Adrenal gland (tissue), 12 donors: ENCODE measurements around the gene APLNR. TPM values are rescaled to one million over a fixed set of nuclear protein-coding genes. Genes with fewer than 3 reads are reported as not detected.

Experiments used
- DNase-seq, 7 donors: peaks; one replicate each; pipeline ENCODE4 v3.0.0-alpha.2; 2019 to 2020
- H3K27ac ChIP-seq, 5 donors: fragments of 200-600 bp; sonication (generic) in 4 of 5; 1 replicate in 3 of 5; 2 replicates in 2 of 5; pipeline versions ENCODE4 v1.5.1 to v1.8.0; 2016 to 2020; ENCODE audit warnings: mild to moderate bottlenecking in 1 of 5
- H3K27me3 ChIP-seq: fragments of 200-600 bp; 2 replicates; pipeline ENCODE4 v1.8.0; 2021
- H3K36me3 ChIP-seq, 2 donors: fragments of 200-600 bp; replicated peaks in 1 of 2; 1 replicate in 1 of 2; 2 replicates in 1 of 2; pipeline versions ENCODE4 v1.5.1 to v1.8.0; 2018 to 2022
- H3K4me1 ChIP-seq, 2 donors: fragments of 200-600 bp; replicated peaks in 1 of 2; 1 replicate in 1 of 2; 2 replicates in 1 of 2; pipeline versions ENCODE4 v1.5.1 to v1.8.0; 2018 to 2021
- H3K4me3 ChIP-seq, 4 donors: fragments of 200-600 bp; sonication (generic) in 3 of 4; one replicate each; pipeline ENCODE4 v1.5.1; 2016 to 2018
- H3K9me3 ChIP-seq, 3 donors: fragments of 200-600 bp; sonication (generic) in 1 of 3; replicated peaks in 1 of 3; 1 replicate in 2 of 3; 2 replicates in 1 of 3; pipeline versions ENCODE4 v1.5.1 to v1.8.0; 2016 to 2021
- POLR2A ChIP-seq, 2 donors: fragments of 450-650 bp; IDR thresholded peaks; one replicate each; pipeline ENCODE4 v1.6.1; 2017; ENCODE audit warnings: antibody characterized with exemption in 2 of 2, mild to moderate bottlenecking in 2 of 2, moderate library complexity in 1 of 2
- WGBS, 4 donors: extraction: QIAGEN DNeasy Blood & Tissue Kit in 2 of 4; methylation state at CpG; one replicate each; pipeline versions ENCODE4 v1.1.5 to v1.1.7; 2013 to 2017; 5-methylcytosine and 5-hydroxymethylcytosine counted together
- intact Hi-C, 2 donors: fragments of 100-400 bp; cut with DNase I; formaldehyde crosslinking; loops; one replicate each; pipeline versions ENCODE4 v1.14.1 to v1.15.0; 2022 to 2023
- polyA plus RNA-seq, 3 donors: library from polyadenylated mRNA; stranded (reverse); fragments of 200-250 nt in 2 of 3; fragments of 350-450 nt in 1 of 3; fragmentation: Illumina TruSeq in 1 of 3; extraction: RNeasy Lipid Tissue Mini Kit (QIAGEN cat#74804) in 1 of 3; gene quantifications; one replicate each; pipeline ENCODE4 v1.2.3, GENCODE V29; 2013 to 2014
- total RNA-seq, 9 donors: library from RNA; depleted of rRNA in 4 of 9; stranded (reverse); fragments of >200 nt in 4 of 9; fragments of 120-200 nt in 1 of 9; fragmentation: NEBNext Ultra II Directional in 1 of 9; extraction: Animal tissue kit (Norgen Biotek cat#: 25700) in 1 of 9; gene quantifications; one replicate each; pipeline versions ENCODE4 v1.1.0 to v1.2.4, GENCODE V29; 2013 to 2023
- TF ChIP-seq, protein P1 (sequence below), 6 experiments: fragments of 450-650 bp in 4 of 6; fragments of 200-600 bp in 2 of 6; sonication (generic) in 1 of 6; IDR thresholded peaks; 1 replicate in 5 of 6; 2 replicates in 1 of 6; pipeline versions ENCODE4 v1.5.1 to v1.8.0; 2016 to 2021; ENCODE audit warnings: antibody characterized with exemption in 6 of 6, mild to moderate bottlenecking in 2 of 6, moderate library complexity in 1 of 6
- donor health status: healthy with polysubstance abuse.
- donor health status: Bipolar disorder and iron deficiency.
- donor health status: DM: yes; HTN: yes; CAD: no.
- donor health status: DM: no; HTN: no; CAD: no.
- donor health status: DM: no; HTN: no; CAD: no.
- donor health status: DM: yes; HTN: yes; CAD: no.

Gene APLNR
- total and polyA plus RNA-seq, 12 donors = 1.1 to 30.1 (median 5.0) TPM

DNA sequence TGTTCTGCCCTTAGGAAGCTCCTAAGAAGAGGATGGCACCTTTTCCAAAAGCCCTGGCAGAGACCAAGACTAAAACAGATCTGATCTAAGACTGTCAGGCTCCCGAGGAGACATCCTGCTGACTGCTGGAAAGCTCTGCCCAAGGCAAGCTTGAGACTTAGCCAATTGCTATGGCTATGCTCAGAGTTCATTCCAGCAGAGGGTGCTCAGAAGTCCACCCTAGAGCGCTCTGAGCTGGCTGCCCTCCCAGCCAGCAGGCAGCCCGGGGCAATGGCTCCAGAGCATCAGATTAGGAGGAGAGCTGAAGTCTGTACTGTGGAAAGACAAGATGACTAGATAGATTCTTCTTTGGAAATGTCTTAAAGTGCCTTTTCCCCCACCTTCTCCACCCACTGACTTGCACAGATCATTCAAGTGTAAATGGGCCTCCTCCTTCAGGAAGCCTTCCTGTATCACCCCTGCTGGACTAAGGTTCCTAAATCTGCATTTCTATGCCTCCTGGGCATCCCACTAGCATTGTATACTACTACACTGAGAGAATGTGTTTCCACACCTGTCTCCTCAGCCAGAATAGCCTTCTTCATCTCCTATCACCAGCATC lies 31.9 kb downstream of the APLNR start:
- no peaks in the 10 kb centered on the region for H3K9me3 ChIP-seq
- H3K4me1 ChIP-seq = no peaks in the 10 kb centered on the region
- H3K27ac ChIP-seq = peak overlapping the region in 1 of 5 donors; percentile 22
- H3K27me3 ChIP-seq = no peaks in the 10 kb centered on the region
- H3K4me3 ChIP-seq = no peak overlapping the region
- intact Hi-C loops = no loop called here
- 32 to 51% (median 34%) methylated on average over 3 of the region's 3 CpGs for WGBS, 4 donors
- DNase-seq = peak in 1 of 7 donors; percentile 35
- no peak for TF ChIP-seq POLR2A (IDR thresholded peaks at IDR 0.05)
- H3K36me3 ChIP-seq = no peaks in the 10 kb centered on the region

DNA sequence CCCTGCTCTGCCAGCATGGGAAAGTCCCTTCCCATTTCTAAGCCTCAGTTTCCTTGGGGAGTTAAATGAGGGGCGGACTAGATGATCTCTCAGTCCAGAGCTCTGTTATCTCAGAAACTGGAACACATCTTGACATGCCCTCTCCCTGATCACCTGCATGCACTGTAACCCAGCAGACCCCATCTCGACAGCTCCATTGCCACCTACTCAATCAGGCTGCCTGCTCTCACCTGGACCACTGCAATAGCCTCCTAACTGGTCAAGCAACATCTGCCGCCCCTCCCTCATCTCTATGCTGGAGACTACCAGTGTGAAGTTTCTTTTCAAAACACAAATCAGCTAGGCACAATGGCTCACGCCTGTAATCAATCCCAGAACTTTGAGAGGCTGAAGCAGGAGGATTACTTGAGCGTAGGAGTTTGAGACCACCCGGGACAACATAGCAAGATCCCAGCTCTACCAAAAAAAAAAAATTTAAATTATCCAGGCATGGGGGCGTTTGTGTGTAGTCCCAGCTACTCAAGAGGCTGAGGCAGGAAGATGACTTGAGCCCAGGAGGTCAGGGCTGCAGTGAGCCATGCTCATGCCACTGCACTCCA lies 33.1 kb downstream of the APLNR start:
- peak overlapping the region in 1 of 5 donors; percentile 32 for H3K27ac ChIP-seq
- no peak overlapping the region for H3K4me3 ChIP-seq
- intact Hi-C loops = no loop called here
- H3K27me3 ChIP-seq = no peaks in the 10 kb centered on the region
- H3K4me1 ChIP-seq = no peaks in the 10 kb centered on the region
- no peaks in the 10 kb centered on the region for H3K36me3 ChIP-seq
- DNase-seq = no peak
- 43 to 58% (median 55%) methylated on average over 6 to 7 of the region's 7 CpGs for WGBS, 4 donors
- no peaks in the 10 kb centered on the region for H3K9me3 ChIP-seq
- TF ChIP-seq POLR2A (IDR thresholded peaks at IDR 0.05) = no peak
- TF ChIP-seq, protein P1, sequence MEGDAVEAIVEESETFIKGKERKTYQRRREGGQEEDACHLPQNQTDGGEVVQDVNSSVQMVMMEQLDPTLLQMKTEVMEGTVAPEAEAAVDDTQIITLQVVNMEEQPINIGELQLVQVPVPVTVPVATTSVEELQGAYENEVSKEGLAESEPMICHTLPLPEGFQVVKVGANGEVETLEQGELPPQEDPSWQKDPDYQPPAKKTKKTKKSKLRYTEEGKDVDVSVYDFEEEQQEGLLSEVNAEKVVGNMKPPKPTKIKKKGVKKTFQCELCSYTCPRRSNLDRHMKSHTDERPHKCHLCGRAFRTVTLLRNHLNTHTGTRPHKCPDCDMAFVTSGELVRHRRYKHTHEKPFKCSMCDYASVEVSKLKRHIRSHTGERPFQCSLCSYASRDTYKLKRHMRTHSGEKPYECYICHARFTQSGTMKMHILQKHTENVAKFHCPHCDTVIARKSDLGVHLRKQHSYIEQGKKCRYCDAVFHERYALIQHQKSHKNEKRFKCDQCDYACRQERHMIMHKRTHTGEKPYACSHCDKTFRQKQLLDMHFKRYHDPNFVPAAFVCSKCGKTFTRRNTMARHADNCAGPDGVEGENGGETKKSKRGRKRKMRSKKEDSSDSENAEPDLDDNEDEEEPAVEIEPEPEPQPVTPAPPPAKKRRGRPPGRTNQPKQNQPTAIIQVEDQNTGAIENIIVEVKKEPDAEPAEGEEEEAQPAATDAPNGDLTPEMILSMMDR (IDR thresholded peaks at IDR 0.05) = no peak

DNA sequence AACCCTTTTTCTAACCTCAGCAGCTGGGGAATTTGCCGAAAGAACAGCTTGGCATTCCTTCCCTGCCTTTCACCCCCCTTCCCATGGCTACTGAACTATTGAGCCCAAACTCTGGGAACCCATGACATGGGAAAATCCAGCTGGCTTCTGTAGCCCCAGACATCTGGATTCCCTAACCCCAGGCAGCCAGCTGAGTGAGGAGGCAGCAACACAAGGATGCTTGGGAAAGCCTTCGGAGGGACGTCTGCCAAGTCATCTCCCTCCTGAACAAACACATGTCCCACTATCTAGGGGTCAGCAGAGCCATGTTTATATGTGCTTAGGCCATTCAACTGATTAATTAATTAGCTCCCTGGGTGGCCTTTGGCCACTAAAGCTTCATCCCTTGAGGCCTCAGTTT lies 33.7 kb downstream of the APLNR start:
- H3K27ac ChIP-seq = no peak overlapping the region
- intact Hi-C loops = no loop called here
- TF ChIP-seq, protein P1 (IDR thresholded peaks at IDR 0.05) = no peak
- no peak for TF ChIP-seq POLR2A (IDR thresholded peaks at IDR 0.05)
- no peaks in the 10 kb centered on the region for H3K27me3 ChIP-seq
- H3K4me1 ChIP-seq = no peaks in the 10 kb centered on the region
- no peak overlapping the region for H3K4me3 ChIP-seq
- peak; percentile 43 to 89 (median 73) for DNase-seq
- no peaks in the 10 kb centered on the region for H3K36me3 ChIP-seq
- no peaks in the 10 kb centered on the region for H3K9me3 ChIP-seq
- 22 to 31% (median 23%) methylated on average over 2 to 3 of the region's 3 CpGs for WGBS, 4 donors

DNA sequence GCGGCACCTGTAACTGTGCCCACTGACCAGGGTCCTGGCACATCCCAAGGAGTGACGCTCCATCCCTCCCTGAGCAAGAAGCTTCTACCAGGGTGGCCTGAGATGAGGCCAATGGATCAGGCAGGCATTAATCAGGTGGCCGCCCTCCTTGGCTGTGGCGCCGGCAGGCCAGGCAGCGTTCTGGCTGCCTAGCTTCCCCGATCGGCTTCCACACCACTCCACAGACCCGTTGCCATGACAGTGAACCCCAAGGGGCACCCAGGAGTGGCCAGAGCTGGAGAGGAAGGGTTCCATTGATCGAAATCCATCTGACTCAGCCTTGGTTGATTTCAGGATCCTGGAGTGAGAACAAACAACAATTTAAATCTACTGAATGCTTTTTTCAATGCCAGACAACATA lies 34.8 kb downstream of the APLNR start:
- intact Hi-C loops = no loop called here
- no peak overlapping the region for H3K27ac ChIP-seq
- DNase-seq = no peak

More for the DNA sequence above, 34.8 kb downstream of the APLNR start:
- H3K36me3 ChIP-seq = no peaks in the 10 kb centered on the region
- H3K4me3 ChIP-seq = no peak overlapping the region
- no peaks in the 10 kb centered on the region for H3K9me3 ChIP-seq
- 47 to 70% (median 53%) methylated on average over 7 to 10 of the region's 10 CpGs for WGBS, 4 donors
- no peaks in the 10 kb centered on the region for H3K4me1 ChIP-seq
- H3K27me3 ChIP-seq = no peaks in the 10 kb centered on the region
- TF ChIP-seq POLR2A (IDR thresholded peaks at IDR 0.05) = no peak
- TF ChIP-seq, protein P1 (IDR thresholded peaks at IDR 0.05) = no peak
